NOMO-1 treated with dmso at 0.1 percent for 144 hours (cell line): Measurements from ENCODE around the gene ALAS1.

ENCODE experiments used
- DNase-seq: peaks from one replicate; lab custom pipeline; 2025; ENCODE audit not compliant: unreplicated experiment; lab: John Stamatoyannopoulos, UW

Gene ALAS1

GRCh38 chr3:52198643-52199608, 966 bp downstream of the ALAS1 start:
- no peak for DNase-seq

GRCh38 chr3:52200981-52201679, 3.2 kb downstream of the ALAS1 start:
- peak; percentile 26 for DNase-seq

- peak; percentile 87 for DNase-seq
Observed at GRCh38 chr3:52202384-52203077, 4.6 kb downstream of the ALAS1 start.

- no peak for DNase-seq
Observed at GRCh38 chr3:52203701-52204100, 5.7 kb downstream of the ALAS1 start.

- DNase-seq = peak; percentile 25
Observed at GRCh38 chr3:52204337-52205073, 6.5 kb downstream of the ALAS1 start.

- no peak for DNase-seq
Observed at GRCh38 chr3:52205727-52206372, 7.9 kb downstream of the ALAS1 start.

- no peak for DNase-seq
Observed at GRCh38 chr3:52208556-52208955, 10.6 kb downstream of the ALAS1 start.

- DNase-seq = no peak
Observed at GRCh38 chr3:52210037-52210436, 12.1 kb downstream of the ALAS1 start.

- peak; percentile 55 for DNase-seq
Observed at GRCh38 chr3:52210550-52211046, 12.6 kb downstream of the ALAS1 start.

- DNase-seq = no peak
Observed at GRCh38 chr3:52211268-52211891, 13.4 kb downstream of the ALAS1 start.

- no peak for DNase-seq
Observed at GRCh38 chr3:52213005-52213404, 15.0 kb downstream of the ALAS1 start.

GRCh38 chr3:52213901-52214300, 15.9 kb downstream of the ALAS1 start:
- no peak for DNase-seq

GRCh38 chr3:52215351-52215750, 17.4 kb downstream of the ALAS1 start:
- DNase-seq = no peak

- DNase-seq = no peak
Observed at GRCh38 chr3:52216585-52217408, 18.8 kb downstream of the ALAS1 start.

- no peak for DNase-seq
Observed at GRCh38 chr3:52217409-52217805, 19.4 kb downstream of the ALAS1 start.

- no peak for DNase-seq
Observed at GRCh38 chr3:52218026-52218425, 20.1 kb downstream of the ALAS1 start.

- DNase-seq = no peak
Observed at GRCh38 chr3:52218454-52218853, 20.5 kb downstream of the ALAS1 start.

GRCh38 chr3:52218937-52219650, 21.1 kb downstream of the ALAS1 start:
- no peak for DNase-seq
